Pancreas (tissue), 10 donors: Measurements from ENCODE around the gene CTNNA3. TPM values are rescaled to one million over a fixed set of nuclear protein-coding genes. Genes with fewer than 3 reads are reported as not detected.

Experiments used
- ATAC-seq, 4 donors: fragments of 200-7000 bp; cut with Tn5 transposase; one replicate each; pipeline versions ENCODE4 v1.8.0 to v1.9.1; 2020; ENCODE audit warnings: mild to moderate bottlenecking in 4 of 4, moderate library complexity in 4 of 4
- DNase-seq, 6 donors: peaks; one replicate each; pipeline ENCODE4 v3.0.0-alpha.2; 2020
- FAIRE-seq: peaks from 2 replicates; lab custom pipeline; 2012; peaks lifted over from hg19 to GRCh38; lab: Jason Lieb, UNC
- H3K27ac ChIP-seq, 4 donors: fragments of 200-600 bp; sonication (generic); 1 replicate in 3 of 4; 2 replicates in 1 of 4; pipeline versions ENCODE4 v1.5.0 to v1.8.0; 2020
- H3K27me3 ChIP-seq, 4 donors: fragments of 200-600 bp; one replicate each; pipeline ENCODE4 v1.8.0; 2021
- H3K36me3 ChIP-seq, 3 donors: fragments of 200-600 bp; sonication (generic) in 1 of 3; one replicate each; pipeline versions ENCODE4 v1.5.0 to v1.8.0; 2020 to 2021
- H3K4me1 ChIP-seq, 3 donors: fragments of 200-600 bp; one replicate each; pipeline ENCODE4 v1.8.0; 2021
- H3K4me3 ChIP-seq, 4 donors: fragments of 200-600 bp; sonication (generic) in 2 of 4; one replicate each; pipeline versions ENCODE4 v1.5.0 to v1.8.0; 2020 to 2021
- H3K9me3 ChIP-seq, 4 donors: fragments of 200-600 bp; one replicate each; pipeline ENCODE4 v1.8.0; 2021
- CTCF ChIP-seq, 4 donors: fragments of 200-600 bp; sonication (generic) in 3 of 4; IDR thresholded peaks; one replicate each; pipeline versions ENCODE4 v1.5.0 to v1.8.0; 2021; ENCODE audit warnings: antibody characterized with exemption in 4 of 4
- WGBS, 2 donors: extraction: QIAGEN DNeasy Blood & Tissue Kit; methylation state at CpG; one replicate each; pipeline ENCODE4 v1.1.7; 2013; 5-methylcytosine and 5-hydroxymethylcytosine counted together
- intact Hi-C, 3 donors: fragments of 100-400 bp; cut with DNase I; formaldehyde crosslinking; loops; one replicate each; pipeline versions ENCODE4 v1.11.1 to v1.14.2; 2022
- polyA plus RNA-seq, 2 donors: library from polyadenylated mRNA; stranded (reverse); fragments of 200-250 nt; gene quantifications; one replicate each; pipeline ENCODE4 v1.2.3, GENCODE V29; 2013
- total RNA-seq, 6 donors: library from RNA; stranded (reverse); fragmentation: NEBNext Ultra II Directional in 4 of 6; extraction: Animal tissue kit (Norgen Biotek cat#: 25700) in 4 of 6; gene quantifications; one replicate each; pipeline versions ENCODE4 v1.2.1 to v1.2.4, GENCODE V29; 2021 to 2023
- donor health status: healthy with polysubstance abuse.
- donor health status: DM: no; HTN: no; CAD: no; lungs with moderate emphysema.
- donor health status: DM: no; HTN: no; CAD: no.
- donor health status: control.
- donor health status: control.
- donor health status: Bipolar disorder and iron deficiency.
- donor health status: DM: yes; HTN: yes; CAD: no.
- donor health status: DM: no; HTN: no; CAD: no.
- donor health status: DM: no; HTN: no; CAD: no.
- donor health status: DM: yes; HTN: yes; CAD: no.

The CTNNA3 gene
- total and polyA plus RNA-seq, 8 donors, result 0.02 to 0.83 (median 0.21) TPM

GRCh38 chr10:66277481-66277880, 1418.5 kb downstream of the CTNNA3 start:
- FAIRE-seq, result no peak
- H3K4me1 ChIP-seq, result no peaks in the 10 kb centered on the region
- TF ChIP-seq CTCF (IDR thresholded peaks at IDR 0.05), result no peak
- 58 to 70% methylated on average over 4 of the region's 4 CpGs for WGBS, 2 donors
- H3K27ac ChIP-seq, result no peak overlapping the region
- H3K36me3 ChIP-seq, result no peaks in the 10 kb centered on the region
- H3K4me3 ChIP-seq, result no peak overlapping the region
- DNase-seq, result no peak
- intact Hi-C loops, result no loop called here
- H3K27me3 ChIP-seq, result no peaks in the 10 kb centered on the region
- H3K9me3 ChIP-seq, result no peaks in the 10 kb centered on the region
- no peak for ATAC-seq

- FAIRE-seq, result no peak
- intact Hi-C loops, result no loop called here
These were observed 1422.0 kb downstream of the CTNNA3 start for GRCh38 chr10:66273966-66274519.

GRCh38 chr10:66265398-66265797, 1430.6 kb downstream of the CTNNA3 start:
- 32 to 44% methylated on average over 1 of the region's 1 CpG for WGBS, 2 donors
- intact Hi-C loops, result no loop called here
- no peak for FAIRE-seq

More at GRCh38 chr10:66273966-66274519, 1422.0 kb downstream of the CTNNA3 start:
- WGBS, 2 donors, result 59 to 82% methylated on average over 3 of the region's 3 CpGs
- Histone ChIP-seq H3K9me3 (no peaks in the 10 kb centered on the region), H3K27ac (no peak overlapping the region), H3K36me3 (no peaks in the 10 kb centered on the region), H3K4me1 (no peaks in the 10 kb centered on the region), H3K27me3 (no peaks in the 10 kb centered on the region), H3K4me3 (no peak overlapping the region)
- TF ChIP-seq CTCF (IDR thresholded peaks at IDR 0.05), result no peak
- no peak for DNase-seq
- no peak for ATAC-seq

GRCh38 chr10:66259836-66260235, 1436.2 kb downstream of the CTNNA3 start:
- no peak overlapping the region for H3K4me3 ChIP-seq
- no peaks in the 10 kb centered on the region for H3K4me1 ChIP-seq
- WGBS, 2 donors, result 71 to 87% methylated on average over 2 of the region's 2 CpGs
- H3K36me3 ChIP-seq, result no peaks in the 10 kb centered on the region
- ATAC-seq, result no peak
- H3K27ac ChIP-seq, result no peak overlapping the region
- no peaks in the 10 kb centered on the region for H3K27me3 ChIP-seq
- no peak for TF ChIP-seq CTCF (IDR thresholded peaks at IDR 0.05)
- FAIRE-seq, result no peak
- intact Hi-C loops, result no loop called here
- no peaks in the 10 kb centered on the region for H3K9me3 ChIP-seq
- DNase-seq, result no peak

More at GRCh38 chr10:66265398-66265797, 1430.6 kb downstream of the CTNNA3 start:
- ATAC-seq, result no peak
- Histone ChIP-seq H3K27me3 (no peaks in the 10 kb centered on the region), H3K27ac (no peak overlapping the region), H3K36me3 (no peaks in the 10 kb centered on the region), H3K4me3 (no peak overlapping the region), H3K9me3 (no peaks in the 10 kb centered on the region), H3K4me1 (no peaks in the 10 kb centered on the region)
- no peak for TF ChIP-seq CTCF (IDR thresholded peaks at IDR 0.05)
- no peak for DNase-seq

GRCh38 chr10:66258693-66259092, 1437.3 kb downstream of the CTNNA3 start:
- Histone ChIP-seq H3K4me1 (no peaks in the 10 kb centered on the region), H3K36me3 (no peaks in the 10 kb centered on the region), H3K27me3 (no peaks in the 10 kb centered on the region), H3K9me3 (no peaks in the 10 kb centered on the region), H3K4me3 (no peak overlapping the region), H3K27ac (no peak overlapping the region)
- FAIRE-seq, result no peak
- intact Hi-C loops, result no loop called here
- no peak for DNase-seq
- ATAC-seq, result no peak
- TF ChIP-seq CTCF (IDR thresholded peaks at IDR 0.05), result no peak
- 86 to 87% methylated on average over 2 of the region's 2 CpGs for WGBS, 2 donors
